Measurements from ENCODE around the gene BTG2. TPM values are rescaled to one million over a fixed set of nuclear protein-coding genes. Genes with fewer than 3 reads are reported as not detected.

Gene BTG2
- total RNA-seq, 1 experiment from 2014 or later = 24.2 TPM

DNA sequence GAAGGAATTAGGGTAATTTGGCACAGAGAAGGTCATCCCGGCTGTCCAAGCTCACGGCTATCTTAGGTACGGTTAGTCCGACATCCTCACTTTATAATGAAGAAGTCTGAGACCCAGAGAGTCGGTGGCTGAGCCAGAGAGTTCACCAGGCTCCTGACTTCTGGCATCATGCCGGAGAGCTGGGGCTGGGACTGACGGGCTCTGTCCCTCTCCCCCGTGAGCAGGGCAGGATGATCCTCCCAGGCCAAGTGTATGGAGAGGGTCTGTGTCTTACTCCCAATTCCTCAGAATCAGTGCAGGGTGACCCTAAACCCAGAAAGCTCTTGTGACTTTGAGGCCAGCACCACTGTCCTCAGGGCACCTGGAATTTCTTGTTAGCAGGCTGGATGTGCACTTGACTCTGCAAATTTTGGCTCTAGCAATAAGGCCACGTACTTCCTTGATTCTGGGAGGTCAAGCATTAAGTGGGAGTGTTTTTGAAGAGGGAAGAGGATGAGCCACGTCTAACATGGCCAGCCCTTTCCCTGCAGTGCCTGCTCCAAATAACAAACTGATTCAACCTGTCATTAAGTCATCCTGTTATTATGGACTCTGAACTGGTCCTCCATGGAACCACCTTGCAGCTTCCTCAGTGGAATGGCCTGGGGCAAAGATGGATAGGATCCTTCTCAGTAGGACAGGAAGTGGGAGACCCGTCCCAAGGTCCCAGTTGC lies 20.8 kb upstream of the BTG2 start (continued):
- TF ChIP-seq, protein P1, sequence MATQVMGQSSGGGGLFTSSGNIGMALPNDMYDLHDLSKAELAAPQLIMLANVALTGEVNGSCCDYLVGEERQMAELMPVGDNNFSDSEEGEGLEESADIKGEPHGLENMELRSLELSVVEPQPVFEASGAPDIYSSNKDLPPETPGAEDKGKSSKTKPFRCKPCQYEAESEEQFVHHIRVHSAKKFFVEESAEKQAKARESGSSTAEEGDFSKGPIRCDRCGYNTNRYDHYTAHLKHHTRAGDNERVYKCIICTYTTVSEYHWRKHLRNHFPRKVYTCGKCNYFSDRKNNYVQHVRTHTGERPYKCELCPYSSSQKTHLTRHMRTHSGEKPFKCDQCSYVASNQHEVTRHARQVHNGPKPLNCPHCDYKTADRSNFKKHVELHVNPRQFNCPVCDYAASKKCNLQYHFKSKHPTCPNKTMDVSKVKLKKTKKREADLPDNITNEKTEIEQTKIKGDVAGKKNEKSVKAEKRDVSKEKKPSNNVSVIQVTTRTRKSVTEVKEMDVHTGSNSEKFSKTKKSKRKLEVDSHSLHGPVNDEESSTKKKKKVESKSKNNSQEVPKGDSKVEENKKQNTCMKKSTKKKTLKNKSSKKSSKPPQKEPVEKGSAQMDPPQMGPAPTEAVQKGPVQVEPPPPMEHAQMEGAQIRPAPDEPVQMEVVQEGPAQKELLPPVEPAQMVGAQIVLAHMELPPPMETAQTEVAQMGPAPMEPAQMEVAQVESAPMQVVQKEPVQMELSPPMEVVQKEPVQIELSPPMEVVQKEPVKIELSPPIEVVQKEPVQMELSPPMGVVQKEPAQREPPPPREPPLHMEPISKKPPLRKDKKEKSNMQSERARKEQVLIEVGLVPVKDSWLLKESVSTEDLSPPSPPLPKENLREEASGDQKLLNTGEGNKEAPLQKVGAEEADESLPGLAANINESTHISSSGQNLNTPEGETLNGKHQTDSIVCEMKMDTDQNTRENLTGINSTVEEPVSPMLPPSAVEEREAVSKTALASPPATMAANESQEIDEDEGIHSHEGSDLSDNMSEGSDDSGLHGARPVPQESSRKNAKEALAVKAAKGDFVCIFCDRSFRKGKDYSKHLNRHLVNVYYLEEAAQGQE (IDR thresholded peaks at IDR 0.05; ENCODE audit: low read depth) = no peak
- no peak for TF ChIP-seq YY1 (IDR thresholded peaks at IDR 0.05; ENCODE audit: extremely low read depth, insufficient replicate concordance, low read depth, low read length)
- no peak for TF ChIP-seq EZH2phosphoT487 (IDR thresholded peaks at IDR 0.05; ENCODE audit: borderline replicate concordance)
- TF ChIP-seq CEBPB (IDR thresholded peaks at IDR 0.05; ENCODE audit: low read depth) = no peak
- TF ChIP-seq POLR2A (IDR thresholded peaks at IDR 0.05; ENCODE audit: borderline replicate concordance, extremely low read depth, insufficient read depth, insufficient read length) = no peak
- TF ChIP-seq POLR2AphosphoS5 (IDR thresholded peaks at IDR 0.05; ENCODE audit: low read depth, low read length) = no peak

DNA sequence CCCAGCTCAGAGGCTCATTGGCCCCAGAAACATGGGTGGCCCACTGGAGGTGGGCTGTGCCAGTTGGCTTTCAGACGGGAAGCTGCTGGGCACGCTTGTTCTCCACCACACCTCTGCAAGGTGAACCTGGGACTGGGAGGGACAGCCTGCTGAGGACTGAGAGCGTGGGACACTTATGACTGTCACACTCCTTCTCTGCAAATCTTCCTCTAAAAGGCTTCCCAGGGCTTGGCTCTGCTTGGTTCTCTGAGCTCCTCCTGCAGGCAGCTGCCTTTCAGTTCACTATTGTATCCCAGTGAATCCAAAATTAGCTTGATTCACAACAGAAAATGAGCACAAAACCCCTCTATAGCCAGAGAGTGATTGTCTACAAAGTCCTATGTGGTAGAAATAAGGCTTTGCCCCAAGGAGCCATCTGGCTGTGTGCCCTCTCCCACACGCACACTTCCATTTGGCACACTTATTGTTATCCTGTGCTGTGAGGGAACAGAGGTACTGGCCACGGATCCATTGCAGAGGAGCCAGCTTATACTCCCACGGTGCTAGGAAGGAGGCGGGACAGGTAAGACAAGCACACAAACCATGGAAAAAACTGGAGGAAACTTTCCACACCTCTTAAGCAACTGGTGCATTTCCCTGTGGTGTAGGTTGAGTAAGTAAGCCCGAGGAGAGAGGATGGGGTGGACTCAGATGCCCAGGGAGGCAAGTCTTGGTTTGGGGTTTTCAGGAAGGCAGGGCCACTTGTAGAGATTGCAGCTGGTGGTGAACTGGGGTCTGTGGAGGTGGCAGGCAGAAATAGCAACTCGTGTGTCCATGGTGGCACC lies 18.9 kb upstream of the BTG2 start:
- ATAC-seq = no peak
- Histone ChIP-seq H3K4me1 (ENCODE audit: control insufficient read depth in 1 of 2, insufficient read depth in 2 of 2, low read length in 2 of 2) (peaks cover 19 to 34% of the 10 kb centered on the region in 2 experiments), H3K4me2 (ENCODE audit: low read length) (no peak overlapping the region), H2AFZ (ENCODE audit: low read depth, low read length, poor library complexity, severe bottlenecking) (no peak overlapping the region), H3K4me3 (replicated peaks in 1 of 2; ENCODE audit: low read depth in 1 of 2, low read length in 2 of 2) (no peak overlapping the region), H3K79me2 (ENCODE audit: insufficient read depth, low read length) (no peaks in the 10 kb centered on the region), H3K9ac (ENCODE audit: low read length) (no peak overlapping the region), H3K27ac (ENCODE audit: low read depth, low read length) (no peak overlapping the region), H4K20me1 (ENCODE audit: insufficient read depth) (no peaks in the 10 kb centered on the region), H3K9me2 (ENCODE audit: insufficient read depth) (no peaks in the 10 kb centered on the region), H3K9me3 (ENCODE audit: control insufficient read depth in 1 of 2, insufficient read depth in 1 of 2, low read depth in 1 of 2, low read length in 2 of 2) (no peaks in the 10 kb centered on the region), H3K27me3 (ENCODE audit: insufficient read depth, low read length) (no peaks in the 10 kb centered on the region), H3K36me3 (ENCODE audit: control insufficient read depth in 1 of 2, insufficient read depth in 2 of 2, low read length in 2 of 2) (no peaks in the 10 kb centered on the region)
- CTCF ChIA-PET = interaction anchor here (1.2 to 4.1 kb wide), 2 partner anchors 13 to 17 kb away, joined by 4 to 17 read pairs; no protein-coding TSS in a partner anchor
- POLR2A ChIA-PET = interaction anchor here (0.6 to 1.6 kb wide), 2 partner anchors 16 to 19 kb away, joined by 3 to 6 read pairs; no protein-coding TSS in a partner anchor
- no peak for DNase-seq (ENCODE audit: low read depth, low spot score)
- intact Hi-C loops (cut with micrococcal nuclease) = no loop called here
- RAD21 ChIA-PET (ENCODE audit: low non-redundant PET in 1 of 2, low total read pairs in 2 of 2, uncharacterized antibody in 2 of 2, unreplicated experiment in 2 of 2) = no interaction called here
- BruUV-seq (replicated peaks) = no TSS peak
- no peak for TF ChIP-seq EGR1 (IDR thresholded peaks at IDR 0.05; ENCODE audit: low read depth)
- no peak for TF ChIP-seq CBX3 (IDR thresholded peaks at IDR 0.05; ENCODE audit: low read depth)
- TF ChIP-seq, protein P2, sequence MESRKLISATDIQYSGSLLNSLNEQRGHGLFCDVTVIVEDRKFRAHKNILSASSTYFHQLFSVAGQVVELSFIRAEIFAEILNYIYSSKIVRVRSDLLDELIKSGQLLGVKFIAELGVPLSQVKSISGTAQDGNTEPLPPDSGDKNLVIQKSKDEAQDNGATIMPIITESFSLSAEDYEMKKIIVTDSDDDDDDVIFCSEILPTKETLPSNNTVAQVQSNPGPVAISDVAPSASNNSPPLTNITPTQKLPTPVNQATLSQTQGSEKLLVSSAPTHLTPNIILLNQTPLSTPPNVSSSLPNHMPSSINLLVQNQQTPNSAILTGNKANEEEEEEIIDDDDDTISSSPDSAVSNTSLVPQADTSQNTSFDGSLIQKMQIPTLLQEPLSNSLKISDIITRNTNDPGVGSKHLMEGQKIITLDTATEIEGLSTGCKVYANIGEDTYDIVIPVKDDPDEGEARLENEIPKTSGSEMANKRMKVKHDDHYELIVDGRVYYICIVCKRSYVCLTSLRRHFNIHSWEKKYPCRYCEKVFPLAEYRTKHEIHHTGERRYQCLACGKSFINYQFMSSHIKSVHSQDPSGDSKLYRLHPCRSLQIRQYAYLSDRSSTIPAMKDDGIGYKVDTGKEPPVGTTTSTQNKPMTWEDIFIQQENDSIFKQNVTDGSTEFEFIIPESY (IDR thresholded peaks at IDR 0.05; ENCODE audit: extremely low read depth, insufficient replicate concordance, low read length) = no peak
- no peak for TF ChIP-seq ZFX (IDR thresholded peaks at IDR 0.05)
- TF ChIP-seq, protein P3, sequence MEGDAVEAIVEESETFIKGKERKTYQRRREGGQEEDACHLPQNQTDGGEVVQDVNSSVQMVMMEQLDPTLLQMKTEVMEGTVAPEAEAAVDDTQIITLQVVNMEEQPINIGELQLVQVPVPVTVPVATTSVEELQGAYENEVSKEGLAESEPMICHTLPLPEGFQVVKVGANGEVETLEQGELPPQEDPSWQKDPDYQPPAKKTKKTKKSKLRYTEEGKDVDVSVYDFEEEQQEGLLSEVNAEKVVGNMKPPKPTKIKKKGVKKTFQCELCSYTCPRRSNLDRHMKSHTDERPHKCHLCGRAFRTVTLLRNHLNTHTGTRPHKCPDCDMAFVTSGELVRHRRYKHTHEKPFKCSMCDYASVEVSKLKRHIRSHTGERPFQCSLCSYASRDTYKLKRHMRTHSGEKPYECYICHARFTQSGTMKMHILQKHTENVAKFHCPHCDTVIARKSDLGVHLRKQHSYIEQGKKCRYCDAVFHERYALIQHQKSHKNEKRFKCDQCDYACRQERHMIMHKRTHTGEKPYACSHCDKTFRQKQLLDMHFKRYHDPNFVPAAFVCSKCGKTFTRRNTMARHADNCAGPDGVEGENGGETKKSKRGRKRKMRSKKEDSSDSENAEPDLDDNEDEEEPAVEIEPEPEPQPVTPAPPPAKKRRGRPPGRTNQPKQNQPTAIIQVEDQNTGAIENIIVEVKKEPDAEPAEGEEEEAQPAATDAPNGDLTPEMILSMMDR (IDR thresholded peaks at IDR 0.05 in 2 of 3, conservative IDR thresholded peaks at IDR 0.05 in 1 of 3; ENCODE audit: borderline replicate concordance in 1 of 3, insufficient read depth in 1 of 3, low read depth in 2 of 3, low read length in 2 of 3) = no peak
- TF ChIP-seq SP1 (IDR thresholded peaks at IDR 0.05; ENCODE audit: low read depth) = no peak
- no peak for TF ChIP-seq CEBPB (IDR thresholded peaks at IDR 0.05; ENCODE audit: low read depth)
- no peak for TF ChIP-seq SIN3A (IDR thresholded peaks at IDR 0.05; ENCODE audit: low read depth)
- no peak for TF ChIP-seq FOSL1 (IDR thresholded peaks at IDR 0.05; ENCODE audit: low read depth)
- no peak for TF ChIP-seq ELF1 (IDR thresholded peaks at IDR 0.05; ENCODE audit: borderline replicate concordance, low read depth)
- no peak for TF ChIP-seq RAD21 (IDR thresholded peaks at IDR 0.05; ENCODE audit: low read depth)
- TF ChIP-seq JUND (IDR thresholded peaks at IDR 0.05) = no peak
